Stimulated activated CD8-positive, alpha-beta memory T cell treated with anti-CD3 and anti-CD28 coated beads, Interleukin-7, amount 100 ng/mL, for 48 hours (primary cell): ENCODE measurements around the gene USP15.
A peak's percentile ranks its signal among the peaks of the same experiment; 100 is the strongest.
"Not testable (repeated sequence)": the region's sequence is repeated elsewhere in the genome, so short reads cannot be mapped to it uniquely, and the experiment has no call there.

ENCODE experiments used
- DNase-seq, 2 donors: peaks; one replicate each; pipeline ENCODE4 v3.0.0-alpha.2; 2020; ENCODE audit warnings: low read depth in 1 of 2; ENCODE audit errors: extremely low read depth in 1 of 2

USP15 gene

GRCh38 chr12:62436164-62436503 is 175.9 kb downstream of the USP15 start:
- DNase-seq = no peak

DNA sequence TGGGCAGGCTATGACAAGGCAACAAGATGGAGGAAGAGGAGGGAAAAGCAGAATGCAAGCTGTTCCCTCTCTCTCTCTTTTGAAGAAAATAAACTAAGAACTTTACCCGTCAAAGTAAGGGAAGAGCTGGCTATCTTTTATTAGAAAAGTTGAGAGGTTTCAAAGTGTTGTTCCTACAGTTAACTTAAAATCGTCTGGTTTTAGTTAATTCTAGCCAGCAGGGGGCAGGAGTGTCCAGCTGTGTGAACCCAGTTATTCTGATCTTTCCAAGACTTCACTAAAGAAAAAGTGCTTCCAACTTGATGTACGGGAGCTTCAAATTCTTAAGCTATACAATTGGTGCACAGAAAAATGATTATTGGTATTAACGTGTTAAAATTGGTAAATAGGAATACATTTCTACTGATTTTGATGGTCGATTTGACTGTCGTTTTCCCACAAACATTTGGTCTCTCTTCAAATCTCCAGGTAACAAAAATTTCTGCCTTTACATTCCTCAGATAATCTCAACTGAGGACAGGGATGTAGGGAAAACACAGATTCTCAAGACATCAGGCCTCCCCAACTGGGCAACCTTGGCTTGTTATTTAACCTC is 178.0 kb downstream of the USP15 start:
- peak in 1 of 2 donors; percentile 11 for DNase-seq

DNA sequence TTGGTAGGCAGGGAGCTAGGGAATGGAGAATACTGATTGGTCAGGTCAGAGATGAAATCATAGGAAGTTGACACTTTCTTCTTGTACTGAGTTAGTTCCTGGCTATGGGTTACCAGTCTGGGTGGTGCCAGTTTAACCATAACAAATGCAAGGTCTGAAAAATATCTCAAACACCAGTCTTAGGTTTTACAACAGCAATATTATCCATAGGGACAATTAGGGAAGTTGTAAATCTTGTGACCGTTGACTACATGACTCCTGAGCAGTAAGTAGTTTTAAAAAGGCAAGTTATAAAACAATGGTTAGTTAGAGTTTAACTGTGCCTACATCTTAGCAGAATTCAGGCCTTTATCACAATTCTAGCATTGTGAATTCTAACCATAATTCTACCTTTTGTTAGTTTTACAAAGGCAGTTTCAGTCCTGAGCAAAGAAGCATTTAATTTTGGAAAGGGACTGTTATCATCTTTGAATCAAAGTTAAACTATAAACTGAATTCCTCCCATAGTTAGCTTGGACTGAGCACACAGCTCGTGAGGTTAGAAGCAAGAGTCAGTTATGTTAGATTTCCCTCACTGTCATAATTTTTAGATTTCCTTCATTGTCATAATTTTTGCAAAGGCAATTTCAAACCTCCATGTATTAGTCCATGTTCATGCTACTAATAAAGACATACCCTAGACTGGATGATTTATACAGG is 186.7 kb downstream of the USP15 start:
- no peak for DNase-seq

GRCh38 chr12:62448436-62448835 is 188.2 kb downstream of the USP15 start:
- no peak for DNase-seq

GRCh38 chr12:62455429-62455828 is 195.2 kb downstream of the USP15 start:
- not testable (repeated sequence) for DNase-seq

DNA sequence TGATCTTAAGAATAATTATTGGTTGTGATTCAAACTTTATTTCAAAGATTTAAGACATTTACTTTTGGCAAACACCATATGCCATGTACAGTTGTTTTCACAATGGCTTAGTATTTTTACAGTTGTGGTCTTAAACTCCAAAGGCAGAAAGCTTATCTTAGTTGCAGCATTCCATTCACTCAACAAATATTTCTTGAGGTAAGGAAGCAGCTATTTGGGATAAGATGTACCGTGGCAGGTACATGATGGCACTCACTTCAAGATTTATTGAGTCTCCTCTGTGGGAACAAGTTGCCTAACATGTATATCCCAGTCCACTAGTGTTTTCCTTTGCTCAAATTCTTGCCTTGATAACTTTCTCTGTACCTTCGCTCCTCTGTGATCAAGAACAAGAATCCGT is 198.4 kb downstream of the USP15 start:
- no peak for DNase-seq

DNA sequence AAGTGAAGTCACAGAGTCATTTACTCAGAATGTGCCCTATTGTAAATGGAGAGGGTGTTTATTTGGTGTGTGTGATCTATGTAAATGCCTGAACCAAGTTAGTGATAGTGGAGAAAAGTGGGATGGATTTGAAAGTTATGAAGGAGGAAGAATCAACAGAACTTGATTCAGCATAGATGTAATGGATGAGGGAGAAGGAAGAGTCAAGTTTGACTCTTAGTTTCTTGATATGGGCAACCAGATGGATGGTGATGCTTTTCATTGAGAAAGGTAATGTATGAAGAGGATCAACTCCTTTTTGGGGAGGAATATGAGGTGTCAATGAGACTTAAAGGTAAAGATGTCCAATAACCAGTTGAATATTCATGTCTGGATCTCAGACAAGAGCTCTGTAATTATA is 199.8 kb downstream of the USP15 start:
- DNase-seq = no peak

GRCh38 chr12:62461171-62461837 is 201.1 kb downstream of the USP15 start:
- DNase-seq = not testable (repeated sequence)

- not testable (repeated sequence) for DNase-seq
Measured at GRCh38 chr12:62463252-62463651, 203.0 kb downstream of the USP15 start.
